ENCODE data around the gene SLC29A4.
A peak's percentile ranks its signal among the peaks of the same experiment; 100 is the strongest.

The SLC29A4 gene

GRCh38 chr7:5324961-5325360 lies 42.2 kb downstream of the SLC29A4 start:
- DNase-seq (ENCODE audit: low spot score), result no peak

- no peak for DNase-seq (ENCODE audit: low spot score)
These were observed 47.5 kb downstream of the SLC29A4 start for GRCh38 chr7:5330288-5330687.

- no peak for DNase-seq (ENCODE audit: low spot score)
These were observed 49.8 kb downstream of the SLC29A4 start for GRCh38 chr7:5332579-5332978.

- no peak for DNase-seq (ENCODE audit: low spot score)
These were observed 50.6 kb downstream of the SLC29A4 start for GRCh38 chr7:5333121-5334045.

GRCh38 chr7:5334671-5335070 lies 51.9 kb downstream of the SLC29A4 start:
- no peak for DNase-seq (ENCODE audit: low spot score)

DNA sequence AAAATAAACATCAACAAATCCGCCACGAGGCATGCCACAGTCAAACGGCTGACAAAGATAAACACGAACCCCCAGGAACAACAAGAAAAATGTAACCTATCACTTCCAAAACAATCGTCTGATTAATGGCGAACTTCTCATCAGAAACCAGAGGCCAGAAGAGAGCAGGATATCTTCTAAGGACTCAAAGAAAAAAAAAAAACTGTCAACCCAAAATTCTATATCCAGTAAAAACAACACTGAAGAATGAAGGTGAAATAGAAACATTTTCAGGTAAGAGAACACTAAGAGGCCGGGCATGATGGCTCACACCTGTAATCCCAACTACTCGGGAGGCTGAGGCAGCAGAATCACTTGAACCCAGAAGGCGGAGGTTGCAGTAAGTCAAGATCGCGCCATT lies 54.3 kb downstream of the SLC29A4 start:
- no peak for DNase-seq (ENCODE audit: low spot score)

DNA sequence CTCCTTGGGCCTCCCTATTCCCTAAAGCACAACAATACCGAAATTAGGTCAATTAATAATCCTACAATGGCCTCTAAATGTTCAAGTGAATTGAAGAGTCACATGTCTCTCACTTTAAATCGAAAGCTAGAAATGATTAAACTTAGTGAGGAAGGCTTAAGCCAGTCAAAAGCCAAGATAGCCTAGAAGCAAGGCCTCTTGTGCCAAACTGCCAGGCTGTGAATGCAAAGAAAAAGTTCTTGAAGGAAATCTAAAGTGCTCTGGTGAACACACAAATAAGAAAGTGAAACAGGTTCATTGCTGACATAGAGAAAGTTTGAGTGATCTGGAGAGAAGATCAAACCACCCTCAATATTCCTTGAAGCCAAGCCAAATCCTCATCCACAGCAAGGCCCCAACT lies 57.2 kb downstream of the SLC29A4 start:
- DNase-seq (ENCODE audit: low spot score), result no peak

DNA sequence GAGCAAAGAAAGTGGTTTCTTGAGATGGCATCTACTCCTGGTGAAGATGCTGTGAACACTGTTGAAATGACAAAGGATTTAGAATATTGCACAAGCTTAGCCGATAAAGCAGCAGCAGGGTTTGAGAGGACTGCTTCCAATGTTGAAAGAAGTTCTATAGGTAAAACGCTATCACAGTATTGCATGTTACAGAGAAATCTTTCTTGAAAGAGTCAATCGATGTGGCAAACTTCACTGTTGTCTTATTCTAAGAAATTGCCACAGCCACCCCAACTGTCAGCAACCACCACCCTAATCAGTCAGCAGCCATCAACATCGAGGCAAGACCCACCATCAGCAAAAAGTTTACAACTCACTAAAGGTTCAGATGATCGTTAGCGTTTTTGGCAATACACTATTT lies 59.9 kb downstream of the SLC29A4 start:
- no peak for DNase-seq (ENCODE audit: low spot score)

DNA sequence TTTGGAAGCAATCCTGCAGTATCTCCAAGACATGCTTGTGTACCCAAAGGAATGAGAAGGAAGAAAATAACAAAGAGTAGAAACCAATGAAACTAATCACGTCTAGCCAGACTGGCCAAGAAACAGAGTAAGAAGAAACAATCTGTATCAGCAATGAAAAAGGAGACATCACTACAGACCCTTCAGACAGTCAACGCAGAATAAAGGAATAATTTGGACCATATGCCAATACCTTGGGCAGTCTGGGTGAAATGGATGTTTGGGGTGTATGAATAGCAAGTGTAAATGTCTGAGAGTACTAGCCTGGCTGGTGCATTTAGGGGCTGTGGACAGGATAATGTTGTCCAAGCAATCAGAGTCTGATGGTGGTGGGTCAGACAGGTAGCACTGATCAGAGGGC lies 61.1 kb downstream of the SLC29A4 start:
- DNase-seq (ENCODE audit: low spot score), result no peak

DNA sequence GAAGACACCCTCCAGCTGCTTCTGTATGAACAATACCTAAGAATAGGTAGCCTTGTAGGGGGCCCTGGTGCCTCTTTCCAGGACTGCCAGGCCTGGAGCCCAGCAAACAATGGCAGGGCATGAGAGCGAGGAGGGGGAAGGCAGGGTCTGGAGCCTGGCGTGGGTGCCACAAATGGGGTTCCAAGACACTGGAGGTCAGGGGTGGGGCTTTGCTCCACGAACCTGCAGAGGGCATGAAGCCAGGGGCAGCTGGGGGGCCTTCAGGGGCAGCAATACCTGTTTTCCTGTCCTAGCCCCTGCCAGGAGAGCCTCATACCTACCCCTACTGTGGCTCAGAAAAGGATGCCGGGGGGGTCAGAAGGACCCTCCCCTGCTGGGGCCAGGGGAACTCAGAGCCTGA lies 61.6 kb downstream of the SLC29A4 start:
- no peak for DNase-seq (ENCODE audit: low spot score)

DNA sequence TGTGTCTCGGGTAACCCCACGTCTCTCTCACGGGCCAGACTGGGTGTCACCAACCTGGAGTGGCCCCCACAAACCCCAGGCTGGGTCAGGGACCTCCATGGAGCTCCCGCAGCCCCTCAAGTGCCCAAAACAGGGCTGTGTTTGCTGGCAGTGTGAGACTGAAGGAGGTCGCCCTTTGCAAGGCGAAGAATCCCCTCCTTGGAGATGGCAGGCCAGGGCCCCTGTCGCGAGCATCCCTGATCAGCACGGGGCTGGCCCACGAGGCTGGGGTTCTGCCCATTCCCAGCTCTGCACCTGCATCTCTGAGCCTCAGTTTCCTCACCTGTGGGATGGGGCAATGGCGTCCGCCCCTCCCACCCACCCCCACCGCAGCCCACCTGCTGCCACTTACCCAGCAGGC lies 62.4 kb downstream of the SLC29A4 start:
- no peak for DNase-seq (ENCODE audit: low spot score)

DNA sequence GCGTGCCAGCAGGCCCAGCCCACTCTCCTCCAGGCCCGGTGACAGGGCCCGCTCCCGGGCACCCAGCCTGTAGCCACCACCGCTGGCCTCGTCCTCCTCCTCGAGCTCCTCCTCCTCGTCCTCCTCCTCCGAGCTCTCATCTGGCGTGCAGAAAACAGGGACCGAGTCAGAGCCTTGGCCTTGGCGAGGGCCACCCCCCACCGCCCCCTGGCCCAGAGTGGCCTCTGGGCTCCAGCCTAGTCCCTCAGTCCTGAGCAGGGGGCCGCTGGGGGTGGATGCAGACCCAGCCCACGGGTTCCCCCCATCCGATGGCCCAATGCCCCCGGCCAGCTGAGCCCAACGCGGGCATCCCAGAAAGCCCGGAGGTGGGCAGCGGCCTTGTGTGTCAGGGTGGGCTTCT lies 62.9 kb downstream of the SLC29A4 start:
- no peak for DNase-seq (ENCODE audit: low spot score)

DNA sequence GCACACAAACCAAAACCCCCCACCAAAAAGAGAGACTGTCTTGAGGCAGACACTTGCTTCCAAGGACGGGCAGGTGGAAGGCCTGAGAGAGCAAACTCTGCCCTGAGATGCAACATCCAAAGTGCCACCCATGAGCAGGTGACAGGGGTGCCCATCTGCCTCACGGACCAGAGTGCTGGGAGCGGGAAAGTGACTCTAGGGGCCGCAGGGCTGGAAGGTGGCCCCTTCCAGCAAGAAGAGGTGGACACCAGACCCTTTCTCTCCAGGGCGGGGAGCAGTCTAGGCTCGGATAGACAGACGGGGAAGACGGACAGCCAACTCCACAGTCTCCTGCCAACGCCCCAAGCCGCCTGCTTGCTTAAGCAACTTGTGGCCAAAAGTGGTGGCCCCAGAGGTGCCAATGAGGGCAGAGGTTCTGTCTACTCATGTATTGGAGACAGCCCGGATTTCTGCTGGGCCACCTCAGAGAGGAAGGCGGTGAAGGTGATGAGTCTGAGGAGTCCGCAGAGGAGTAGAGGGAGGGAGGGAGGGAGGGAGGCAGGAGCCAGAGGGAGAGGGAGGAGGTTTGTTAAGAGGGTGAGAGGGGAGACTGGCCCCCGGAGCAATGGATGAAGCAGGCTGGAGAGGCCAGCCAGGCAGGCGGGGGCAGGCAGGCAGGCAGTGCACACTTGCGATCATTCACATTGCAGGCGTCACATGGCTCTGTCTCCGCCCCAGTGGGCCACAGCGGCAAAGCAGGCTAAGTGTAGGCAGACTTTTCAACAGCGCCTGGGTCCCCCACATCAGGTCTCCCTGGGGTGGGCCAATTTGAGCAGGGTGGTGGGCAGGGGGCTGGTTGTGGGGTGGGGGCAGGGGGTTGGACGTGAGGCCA lies 65.6 kb downstream of the SLC29A4 start:
- DNase-seq (ENCODE audit: low spot score), result peak; percentile 17

- no peak for DNase-seq (ENCODE audit: low spot score)
These were observed 66.2 kb downstream of the SLC29A4 start for GRCh38 chr7:5349005-5349380.

- no peak for DNase-seq (ENCODE audit: low spot score)
These were observed 66.9 kb downstream of the SLC29A4 start for GRCh38 chr7:5349437-5350173.

DNA sequence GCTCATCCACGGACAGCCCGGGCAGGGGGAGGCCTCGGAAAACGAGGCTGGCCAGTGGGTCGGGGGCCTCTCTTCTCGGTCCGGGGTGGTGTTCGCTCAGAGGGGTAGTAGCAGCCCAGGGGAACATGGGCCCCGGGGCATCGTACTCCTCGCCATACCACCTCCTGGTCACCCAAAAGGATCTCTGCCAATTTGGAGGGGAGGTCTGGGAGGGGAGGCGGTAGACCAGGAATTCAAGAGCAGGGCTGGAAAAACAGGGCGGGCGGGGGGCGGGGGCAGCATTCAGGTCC lies 67.4 kb downstream of the SLC29A4 start:
- DNase-seq (ENCODE audit: low spot score), result no peak

- no peak for DNase-seq (ENCODE audit: low spot score)
These were observed 68.0 kb downstream of the SLC29A4 start for GRCh38 chr7:5350600-5351385.

GRCh38 chr7:5351507-5352265 lies 68.9 kb downstream of the SLC29A4 start:
- no peak for DNase-seq (ENCODE audit: low spot score)

DNA sequence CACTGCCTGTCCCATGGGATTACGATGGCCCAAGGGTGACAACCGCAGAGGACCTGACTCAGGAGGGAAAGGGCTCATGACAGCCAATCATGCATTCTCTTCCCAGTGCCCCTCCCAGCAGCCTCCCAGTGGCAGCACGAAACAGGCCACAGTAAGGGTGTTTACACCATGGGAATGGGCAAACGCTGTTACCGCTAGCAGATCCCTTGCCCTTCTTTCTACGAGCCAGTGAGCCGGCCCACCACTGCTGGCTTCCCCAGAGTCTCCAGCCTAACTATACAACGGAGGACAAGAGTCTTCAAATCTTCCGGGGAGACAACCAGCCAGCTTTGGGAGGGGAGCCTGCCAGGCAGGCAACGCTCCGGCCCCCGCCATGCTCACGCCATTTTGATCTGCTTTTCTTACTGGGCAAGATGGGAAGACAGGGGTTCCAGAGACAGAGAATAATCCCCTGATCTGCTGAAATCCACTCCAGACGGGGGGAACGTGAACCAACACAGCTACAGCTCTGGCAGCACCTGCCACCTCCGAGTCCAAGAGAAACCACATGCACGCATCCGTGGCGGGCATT lies 69.8 kb downstream of the SLC29A4 start:
- DNase-seq (ENCODE audit: low spot score), result no peak

- no peak for DNase-seq (ENCODE audit: low spot score)
These were observed 71.9 kb downstream of the SLC29A4 start for GRCh38 chr7:5354460-5355232.
